Esophagus muscularis mucosa (tissue), 4 donors: ENCODE results near the gene GCK. TPM values are rescaled to one million over a fixed set of nuclear protein-coding genes. Genes with fewer than 3 reads are reported as not detected.

ENCODE experiments used
- DNase-seq: peaks from one replicate; pipeline ENCODE4 v3.0.0-alpha.2; 2017; ENCODE audit errors: extremely low spot score
- H3K27ac ChIP-seq, 4 donors: fragments of 200-600 bp; sonication (generic); replicated peaks in 1 of 4; 1 replicate in 3 of 4; 2 replicates in 1 of 4; pipeline ENCODE4 v1.5.1; 2016 to 2019; ENCODE audit warnings: mild to moderate bottlenecking in 1 of 4
- H3K27me3 ChIP-seq, 4 donors: fragments of 200-600 bp; sonication (generic); one replicate each; pipeline versions ENCODE4 v1.5.1 to v1.6.0; 2016 to 2019
- H3K36me3 ChIP-seq, 4 donors: fragments of 200-600 bp; sonication (generic); one replicate each; pipeline ENCODE4 v1.5.1; 2016 to 2019
- H3K4me1 ChIP-seq, 4 donors: fragments of 200-600 bp; sonication (generic); one replicate each; pipeline ENCODE4 v1.5.1; 2016 to 2019
- H3K4me3 ChIP-seq, 4 donors: fragments of 200-600 bp; sonication (generic); 1 replicate in 2 of 4; 2 replicates in 2 of 4; pipeline ENCODE4 v1.5.1; 2016 to 2019; ENCODE audit warnings: mild to moderate bottlenecking in 4 of 4, moderate library complexity in 1 of 4
- H3K9me3 ChIP-seq, 4 donors: fragments of 200-600 bp; sonication (generic); 1 replicate in 3 of 4; 2 replicates in 1 of 4; pipeline ENCODE4 v1.5.1; 2016 to 2019
- CTCF ChIP-seq, 3 experiments: fragments of 200-600 bp in 2 of 3; fragments of 450-650 bp in 1 of 3; sonication (generic) in 2 of 3; IDR thresholded peaks; one replicate each; pipeline ENCODE4 v1.5.1; 2017 to 2019; ENCODE audit warnings: antibody characterized with exemption in 3 of 3, mild to moderate bottlenecking in 2 of 3, moderate library complexity in 1 of 3
- EP300 ChIP-seq: sonication (generic); formaldehyde crosslinking; IDR thresholded peaks from one replicate; pipeline ENCODE4 v1.6.1; 2017; ENCODE audit warnings: antibody characterized with exemption
- POLR2A ChIP-seq: fragments of 450-650 bp; IDR thresholded peaks from one replicate; pipeline ENCODE4 v1.6.1; 2017; ENCODE audit warnings: antibody characterized with exemption, moderate library complexity, mild to moderate bottlenecking, low read depth
- POLR2AphosphoS5 ChIP-seq, 2 donors: sonication (generic); formaldehyde crosslinking; IDR thresholded peaks; one replicate each; pipeline ENCODE4 v1.6.1; 2017; ENCODE audit warnings: antibody characterized with exemption in 2 of 2
- WGBS: methylation state at CpG from one replicate; pipeline ENCODE4 v1.1.5; 2018; 5-methylcytosine and 5-hydroxymethylcytosine counted together
- intact Hi-C: fragments of 100-400 bp; cut with DNase I; formaldehyde crosslinking; loops from one replicate; pipeline ENCODE4 v1.15.1; 2023
- total RNA-seq, 4 donors: library from RNA; depleted of rRNA; stranded (reverse); fragments of >200 nt; gene quantifications; one replicate each; pipeline versions ENCODE4 v1.1.0 to v1.2.1, GENCODE V29; 2016

Gene GCK
- total RNA-seq, 4 donors from 2014 or later, result 0.75 to 2.8 (median 1.2) TPM

DNA sequence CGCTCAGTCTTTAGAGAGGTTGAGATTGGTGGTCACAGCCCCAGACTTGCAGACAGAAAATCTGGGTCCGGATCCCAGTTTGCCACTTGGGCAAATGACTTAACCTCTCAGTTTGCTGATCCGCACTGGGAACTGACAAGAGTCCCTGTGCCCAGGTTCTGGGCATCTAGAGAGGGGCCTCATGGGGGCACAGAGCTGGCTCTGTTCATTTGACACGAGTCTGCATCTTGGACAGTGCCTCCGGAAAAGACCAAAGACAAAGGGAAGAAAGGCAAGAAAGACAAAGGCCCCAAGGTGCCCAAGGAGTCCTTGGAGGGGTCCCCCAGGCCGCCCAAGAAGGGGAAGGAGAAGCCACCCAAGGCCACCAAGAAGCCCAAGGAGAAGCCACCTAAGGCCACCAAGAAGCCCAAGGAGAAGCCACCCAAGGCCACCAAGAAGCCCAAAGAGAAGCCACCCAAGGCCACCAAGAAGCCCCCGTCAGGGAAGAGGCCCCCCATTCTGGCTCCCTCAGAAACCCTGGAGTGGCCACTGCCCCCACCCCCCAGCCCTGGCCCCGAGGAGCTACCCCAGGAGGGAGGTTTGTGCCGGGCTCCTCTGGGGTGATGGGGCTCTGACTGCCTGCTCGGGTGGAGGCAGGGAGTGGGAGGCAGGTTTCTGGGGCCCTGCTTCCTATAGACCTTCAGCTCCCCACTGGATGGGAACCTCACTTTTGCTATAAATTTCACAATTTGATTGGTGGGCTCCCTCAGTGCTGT, 82.8 kb downstream of the GCK start:
- intact Hi-C loops, result no loop called here
- no peak for DNase-seq
- no peaks in the 10 kb centered on the region for H3K9me3 ChIP-seq
- TF ChIP-seq POLR2A (no peak), EP300 (no peak), CTCF (IDR thresholded peaks at IDR 0.05) (no peak), POLR2AphosphoS5 (IDR thresholded peaks at IDR 0.05) (no peak)
- H3K27ac ChIP-seq, result peak overlapping the region; percentile 78 to 94 (median 90)
- H3K27me3 ChIP-seq, result no peaks in the 10 kb centered on the region
- H3K36me3 ChIP-seq, result peaks cover 0 to 52% (median 34%) of the 10 kb centered on the region in 4 donors
- 87% methylated on average over 7 of the region's 10 CpGs for WGBS
- H3K4me1 ChIP-seq, result peaks cover 21 to 85% (median 64%) of the 10 kb centered on the region in 4 donors
- peak overlapping the region in 3 of 4 donors; percentile 65 to 72 (median 66) for H3K4me3 ChIP-seq

GRCh38 chr7:44105832-44106231, 83.4 kb downstream of the GCK start:
- no peak for TF ChIP-seq POLR2A
- TF ChIP-seq CTCF (IDR thresholded peaks at IDR 0.05), result no peak
- no peak for TF ChIP-seq POLR2AphosphoS5 (IDR thresholded peaks at IDR 0.05)
- TF ChIP-seq EP300, result no peak
- H3K4me3 ChIP-seq, result peak overlapping the region; percentile 48 to 72 (median 66)
- H3K27ac ChIP-seq, result peak overlapping the region; percentile 78 to 94 (median 90)
- H3K9me3 ChIP-seq, result no peaks in the 10 kb centered on the region
- 59% methylated on average over 2 of the region's 2 CpGs for WGBS
- peaks cover 21 to 90% (median 68%) of the 10 kb centered on the region in 4 donors for H3K4me1 ChIP-seq
- intact Hi-C loops, result no loop called here
- H3K27me3 ChIP-seq, result no peaks in the 10 kb centered on the region
- peaks cover 0 to 45% (median 30%) of the 10 kb centered on the region in 4 donors for H3K36me3 ChIP-seq
- DNase-seq, result no peak

DNA sequence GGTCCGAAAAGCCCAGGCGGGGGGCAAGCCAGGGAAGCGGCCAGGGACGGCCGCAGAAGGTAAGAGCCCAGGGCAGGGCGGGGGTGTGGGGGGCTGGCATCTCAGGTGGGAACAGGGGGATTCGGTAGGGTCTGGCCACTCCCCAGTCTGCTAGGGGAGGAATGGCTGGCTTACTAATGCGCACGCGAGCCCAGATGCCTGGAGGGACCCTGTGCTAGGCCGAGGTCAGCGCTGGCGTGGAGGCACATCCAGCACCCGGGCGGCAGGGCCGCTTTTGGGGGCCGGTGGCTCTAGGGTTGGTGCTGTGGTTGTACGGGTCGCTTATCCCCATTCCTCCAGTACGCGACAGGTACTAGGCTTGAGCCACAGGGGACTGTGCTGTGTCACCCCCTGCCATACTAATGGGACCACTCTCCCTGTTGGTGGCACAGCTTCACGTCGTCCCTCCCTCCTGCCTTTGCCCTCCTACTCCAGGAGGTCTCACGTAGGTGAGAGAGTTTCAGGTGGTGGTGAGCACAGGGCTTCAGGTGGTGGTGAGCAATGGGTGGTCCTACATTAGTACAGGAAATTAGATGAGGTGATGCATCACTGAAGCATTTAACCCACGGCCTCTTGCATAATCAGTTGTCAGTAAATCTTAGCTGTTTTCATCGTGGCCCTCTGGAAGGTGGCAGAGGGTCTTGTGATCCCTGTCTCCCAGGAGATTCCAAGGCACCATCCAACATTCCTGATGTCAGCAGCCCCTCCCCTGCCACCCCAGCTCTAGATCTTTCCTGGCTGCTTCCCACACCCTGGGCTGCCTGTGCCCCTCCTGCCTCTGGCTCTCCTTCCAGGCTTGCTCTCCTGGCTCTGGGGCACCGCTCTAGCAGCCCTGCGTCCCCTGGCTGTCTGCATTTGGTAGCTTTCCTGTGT, 84.1 kb downstream of the GCK start:
- peak overlapping the region; percentile 48 to 72 (median 66) for H3K4me3 ChIP-seq
- H3K9me3 ChIP-seq, result no peaks in the 10 kb centered on the region
- peak overlapping the region; percentile 78 to 94 (median 90) for H3K27ac ChIP-seq
- H3K36me3 ChIP-seq, result peaks cover 0 to 38% (median 23%) of the 10 kb centered on the region in 4 donors
- DNase-seq, result no peak
- intact Hi-C loops, result no loop called here
- peak; percentile 39 for TF ChIP-seq EP300
- no peak for TF ChIP-seq CTCF (IDR thresholded peaks at IDR 0.05)
- no peak for TF ChIP-seq POLR2A
- peak; percentile 25 to 75 for TF ChIP-seq POLR2AphosphoS5 (IDR thresholded peaks at IDR 0.05)
- H3K4me1 ChIP-seq, result peaks cover 27 to 88% (median 68%) of the 10 kb centered on the region in 4 donors
- 33% methylated on average over 9 of the region's 28 CpGs for WGBS
- no peaks in the 10 kb centered on the region for H3K27me3 ChIP-seq

- DNase-seq, result no peak
Measured at GRCh38 chr7:44103923-44104859, 85.0 kb downstream of the GCK start, which contains the start of gene AEBP1. TSS of gene AEBP1 (plus strand) at chr7:44104345. CDS start at chr7:44104666, 321 bp downstream.

More at GRCh38 chr7:44103923-44104859, 85.0 kb downstream of the GCK start, which contains the start of gene AEBP1:
- peaks cover 0 to 29% (median 17%) of the 10 kb centered on the region in 4 donors for H3K36me3 ChIP-seq
- peaks cover 27 to 79% (median 71%) of the 10 kb centered on the region in 4 donors for H3K4me1 ChIP-seq
- WGBS, result 4% methylated on average over 36 of the region's 87 CpGs
- H3K4me3 ChIP-seq, result peak within 1 kb of the TSS; percentile 48 to 72 (median 66)
- TF ChIP-seq POLR2AphosphoS5 (IDR thresholded peaks at IDR 0.05) (peak in 1 of 2 donors; percentile 44), CTCF (IDR thresholded peaks at IDR 0.05) (no peak)
- H3K9me3 ChIP-seq, result no peaks in the 10 kb centered on the region
- H3K27ac ChIP-seq, result peak within 1 kb of the TSS; percentile 78 to 94 (median 90)
- intact Hi-C loops, result no loop called here
- no peaks in the 10 kb centered on the region for H3K27me3 ChIP-seq
